ENCODE data around the gene CPTP.

CPTP gene

GRCh38 chr1:1324524-1325287 lies at the start of gene CPTP, which contains the start of gene INTS11:
TSS of gene CPTP (plus strand) at chr1:1324802. CDS start at chr1:1326911, 2,109 bp downstream.
TSS of gene INTS11 (minus strand) at chr1:1324660. CDS start at chr1:1324608, 52 bp downstream.
- no peak for DNase-seq (ENCODE audit: low read depth)

- DNase-seq (ENCODE audit: low read depth), result no peak
These were observed 49.6 kb upstream of the CPTP start for GRCh38 chr1:1274931-1275431.

GRCh38 chr1:1275836-1276235 lies 48.8 kb upstream of the CPTP start:
- DNase-seq (ENCODE audit: low read depth), result no peak

GRCh38 chr1:1278620-1279019 lies 46.0 kb upstream of the CPTP start:
- DNase-seq (ENCODE audit: low read depth), result no peak

GRCh38 chr1:1279028-1279427 lies 45.6 kb upstream of the CPTP start:
- no peak for DNase-seq (ENCODE audit: low read depth)

GRCh38 chr1:1280782-1281481 lies 43.7 kb upstream of the CPTP start:
- no peak for DNase-seq (ENCODE audit: low read depth)

- no peak for DNase-seq (ENCODE audit: low read depth)
These were observed 42.9 kb upstream of the CPTP start for GRCh38 chr1:1281533-1282321.

- no peak for DNase-seq (ENCODE audit: low read depth)
These were observed 41.6 kb upstream of the CPTP start for GRCh38 chr1:1282998-1283397.

- DNase-seq (ENCODE audit: low read depth), result no peak
These were observed 40.8 kb upstream of the CPTP start for GRCh38 chr1:1283821-1284220.

GRCh38 chr1:1284221-1285101 lies 40.1 kb upstream of the CPTP start:
- no peak for DNase-seq (ENCODE audit: low read depth)

- no peak for DNase-seq (ENCODE audit: low read depth)
These were observed 39.5 kb upstream of the CPTP start for GRCh38 chr1:1285102-1285571.

- DNase-seq (ENCODE audit: low read depth), result no peak
These were observed 38.8 kb upstream of the CPTP start for GRCh38 chr1:1285611-1286311.

- DNase-seq (ENCODE audit: low read depth), result no peak
These were observed 38.0 kb upstream of the CPTP start for GRCh38 chr1:1286313-1287261.

- DNase-seq (ENCODE audit: low read depth), result no peak
These were observed 37.1 kb upstream of the CPTP start for GRCh38 chr1:1287288-1288110.

- no peak for DNase-seq (ENCODE audit: low read depth)
These were observed 34.3 kb upstream of the CPTP start for GRCh38 chr1:1290238-1290731.

GRCh38 chr1:1291023-1291528 lies 33.5 kb upstream of the CPTP start:
- DNase-seq (ENCODE audit: low read depth), result no peak

GRCh38 chr1:1291548-1292441 lies 32.8 kb upstream of the CPTP start:
- no peak for DNase-seq (ENCODE audit: low read depth)
